Type B pancreatic cell (in vitro differentiated cells): ENCODE data around the gene TMBIM4. TPM values are rescaled to one million over a fixed set of nuclear protein-coding genes. Genes with fewer than 3 reads are reported as not detected.
"Not testable (repeated sequence)": the region's sequence is repeated elsewhere in the genome, so short reads cannot be mapped to it uniquely, and the experiment has no call there.

Experiments
- DNase-seq: peaks from one replicate; pipeline ENCODE4 v3.0.0; 2021; ENCODE audit warnings: mixed read lengths; ENCODE audit not compliant: unreplicated experiment; ENCODE audit errors: extremely low spot score
- H3K27ac Mint-ChIP-seq: 2 replicates; pipeline ENCODE4 v1.8.0; 2021; ENCODE audit warnings: mild to moderate bottlenecking, mixed read lengths
- H3K27me3 Mint-ChIP-seq: 2 replicates; pipeline ENCODE4 v1.8.0; 2021; ENCODE audit warnings: mixed read lengths
- H3K36me3 Mint-ChIP-seq: 2 replicates; pipeline ENCODE4 v1.8.0; 2021; ENCODE audit warnings: mixed read lengths
- H3K4me1 Mint-ChIP-seq: one replicate; pipeline ENCODE4 v1.8.0; 2021; ENCODE audit warnings: mixed read lengths; ENCODE audit not compliant: unreplicated experiment
- H3K4me3 Mint-ChIP-seq: 2 replicates; pipeline ENCODE4 v1.8.0; 2021; ENCODE audit warnings: mild to moderate bottlenecking, mixed read lengths
- H3K9me3 Mint-ChIP-seq: 2 replicates; pipeline ENCODE4 v1.8.0; 2021; ENCODE audit warnings: mixed read lengths
- long read RNA-seq: library from polyadenylated mRNA; unstranded; transcript quantifications from one replicate; pipeline ENCODE4 v2.0.0, GENCODE V29; 2020
- total RNA-seq: library from RNA; stranded (reverse); gene quantifications from 2 replicates; pipeline ENCODE4 v1.2.1, GENCODE V29; 2021; ENCODE audit warnings: low replicate concordance
- TF ChIP-seq, protein P1 (sequence below): fragments of 200-600 bp; sonication (generic); conservative IDR thresholded peaks from 2 replicates; pipeline ENCODE4 v1.5.0; 2021; ENCODE audit warnings: antibody characterized with exemption, mild to moderate bottlenecking

TMBIM4 gene, protein sequence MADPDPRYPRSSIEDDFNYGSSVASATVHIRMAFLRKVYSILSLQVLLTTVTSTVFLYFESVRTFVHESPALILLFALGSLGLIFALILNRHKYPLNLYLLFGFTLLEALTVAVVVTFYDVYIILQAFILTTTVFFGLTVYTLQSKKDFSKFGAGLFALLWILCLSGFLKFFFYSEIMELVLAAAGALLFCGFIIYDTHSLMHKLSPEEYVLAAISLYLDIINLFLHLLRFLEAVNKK
- 37.4 and 43.1 TPM in 2 replicates for total RNA-seq
- long read RNA-seq, transcript TMBIM4-202 (7 exons, 2,952 nt): major isoform, 73 of 79 reads
- long read RNA-seq, partial matches to known transcripts: 1 of 79 reads
- long read RNA-seq, other reads (novel, unspliced or antisense): 5 of 79 reads

DNA sequence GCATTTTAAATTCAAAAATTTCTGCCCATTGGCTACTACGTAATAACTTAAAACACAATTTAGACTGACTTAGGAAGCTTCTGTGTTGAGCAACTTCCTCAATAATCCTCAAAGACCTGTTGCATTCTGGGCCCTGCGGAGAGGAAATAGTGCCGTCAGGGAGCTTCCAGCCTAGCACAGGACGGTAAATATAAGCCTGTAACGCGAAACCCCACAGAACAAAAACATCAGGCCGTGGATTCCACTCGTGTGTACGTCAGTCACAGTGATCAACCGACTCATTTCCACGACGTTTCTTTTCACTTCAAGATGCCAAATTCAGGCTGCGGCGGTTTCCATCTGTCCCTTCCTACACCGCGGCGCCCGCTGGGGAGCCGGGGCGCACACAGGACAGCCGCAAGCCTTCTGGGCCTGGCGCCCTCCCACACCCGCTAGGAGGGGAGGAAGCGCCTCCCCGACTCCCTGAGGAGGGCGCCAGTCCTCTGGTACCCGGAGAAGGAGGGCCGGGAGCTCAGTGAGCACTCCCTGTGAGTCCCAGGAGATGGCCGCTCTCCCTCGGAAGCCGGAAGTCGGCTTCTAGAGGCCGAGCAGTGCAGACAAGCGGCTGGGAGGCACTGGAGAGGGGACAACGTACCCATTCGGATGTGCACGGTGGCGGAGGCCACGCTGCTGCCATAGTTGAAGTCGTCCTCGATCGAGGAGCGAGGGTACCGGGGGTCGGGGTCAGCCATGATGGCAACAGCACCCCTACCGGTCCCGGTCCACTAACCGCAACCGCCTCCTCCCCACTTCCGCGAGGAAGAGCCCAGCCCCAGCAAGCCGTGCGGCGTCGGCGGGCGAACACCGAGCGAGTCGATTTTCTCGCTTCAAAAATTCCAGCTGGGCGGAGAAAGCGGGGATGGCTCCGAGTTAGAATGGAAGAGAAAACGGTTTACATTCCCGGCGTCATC lies at the start of gene TMBIM4:
Gene TMBIM4, minus strand, starts transcription at position 776 of the 950 bp plus-strand sequence. Its CDS starts 45 bp downstream, at position 731.
- H3K36me3 Mint-ChIP-seq: peaks cover 22% of the 10 kb centered on the region
- no peaks in the 10 kb centered on the region for H3K27me3 Mint-ChIP-seq
- H3K9me3 Mint-ChIP-seq: peaks cover 19% of the 10 kb centered on the region
- DNase-seq: peak; percentile 78
- peak within 1 kb of the TSS; percentile 93 for H3K4me3 Mint-ChIP-seq
- TF ChIP-seq, protein P1, sequence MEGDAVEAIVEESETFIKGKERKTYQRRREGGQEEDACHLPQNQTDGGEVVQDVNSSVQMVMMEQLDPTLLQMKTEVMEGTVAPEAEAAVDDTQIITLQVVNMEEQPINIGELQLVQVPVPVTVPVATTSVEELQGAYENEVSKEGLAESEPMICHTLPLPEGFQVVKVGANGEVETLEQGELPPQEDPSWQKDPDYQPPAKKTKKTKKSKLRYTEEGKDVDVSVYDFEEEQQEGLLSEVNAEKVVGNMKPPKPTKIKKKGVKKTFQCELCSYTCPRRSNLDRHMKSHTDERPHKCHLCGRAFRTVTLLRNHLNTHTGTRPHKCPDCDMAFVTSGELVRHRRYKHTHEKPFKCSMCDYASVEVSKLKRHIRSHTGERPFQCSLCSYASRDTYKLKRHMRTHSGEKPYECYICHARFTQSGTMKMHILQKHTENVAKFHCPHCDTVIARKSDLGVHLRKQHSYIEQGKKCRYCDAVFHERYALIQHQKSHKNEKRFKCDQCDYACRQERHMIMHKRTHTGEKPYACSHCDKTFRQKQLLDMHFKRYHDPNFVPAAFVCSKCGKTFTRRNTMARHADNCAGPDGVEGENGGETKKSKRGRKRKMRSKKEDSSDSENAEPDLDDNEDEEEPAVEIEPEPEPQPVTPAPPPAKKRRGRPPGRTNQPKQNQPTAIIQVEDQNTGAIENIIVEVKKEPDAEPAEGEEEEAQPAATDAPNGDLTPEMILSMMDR: peak; percentile 57
- peaks cover 4% of the 10 kb centered on the region for H3K4me1 Mint-ChIP-seq
- H3K27ac Mint-ChIP-seq: peak within 1 kb of the TSS; percentile 96

DNA sequence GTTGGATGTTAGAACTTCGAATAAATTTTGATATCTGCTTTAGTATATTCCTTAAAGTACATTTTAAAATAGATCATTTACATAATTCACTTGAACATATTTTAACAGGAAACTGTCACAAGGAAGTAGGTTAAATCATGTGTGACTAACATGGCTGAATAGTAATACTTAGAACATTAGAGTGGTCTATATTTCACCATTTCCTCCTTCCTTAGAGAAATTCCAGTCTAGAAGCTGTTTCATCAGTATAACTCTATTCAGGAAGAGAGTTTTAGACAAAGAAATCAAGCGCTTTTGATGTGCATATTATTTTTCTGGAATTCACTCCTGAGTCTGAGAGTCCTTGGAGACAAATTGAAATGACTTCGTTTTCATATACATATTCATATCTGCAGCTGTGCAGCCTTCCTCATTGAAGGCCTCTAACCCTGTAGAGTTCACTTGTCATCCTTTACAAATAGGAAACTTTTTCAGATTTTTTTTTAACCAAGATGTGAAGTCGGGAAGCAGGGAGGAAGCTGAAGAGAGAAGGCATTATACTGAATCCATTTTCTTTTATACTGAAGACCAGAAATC lies 47.6 kb upstream of the TMBIM4 start:
- peaks cover 4% of the 10 kb centered on the region for H3K9me3 Mint-ChIP-seq
- no peaks in the 10 kb centered on the region for H3K27me3 Mint-ChIP-seq
- H3K36me3 Mint-ChIP-seq: no peaks in the 10 kb centered on the region
- no peak for DNase-seq
- no peak overlapping the region for H3K4me3 Mint-ChIP-seq
- H3K27ac Mint-ChIP-seq: no peak overlapping the region
- H3K4me1 Mint-ChIP-seq: no peaks in the 10 kb centered on the region
- TF ChIP-seq, protein P1: no peak

DNA sequence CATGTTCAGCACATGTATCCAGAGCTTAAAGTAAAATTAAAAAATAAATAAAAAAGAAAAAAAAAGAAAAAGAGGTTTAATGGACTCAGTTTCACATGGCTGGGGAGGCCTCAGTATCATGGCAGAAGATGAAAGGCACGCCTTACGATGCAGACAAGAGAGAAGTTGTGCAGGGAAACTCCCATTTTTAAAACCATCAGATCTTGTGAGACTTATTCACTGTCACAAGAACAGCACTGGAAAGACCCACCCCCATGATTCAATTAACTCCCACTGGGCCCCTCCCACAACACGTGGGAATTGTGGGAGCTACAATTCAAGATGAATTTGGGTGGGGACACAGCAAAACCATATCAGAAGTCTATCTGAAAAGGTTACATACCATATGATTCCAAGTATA lies 43.2 kb upstream of the TMBIM4 start:
- not testable (repeated sequence) for H3K4me1 Mint-ChIP-seq, H3K9me3 Mint-ChIP-seq, DNase-seq, H3K27ac Mint-ChIP-seq, H3K36me3 Mint-ChIP-seq, H3K4me3 Mint-ChIP-seq, H3K27me3 Mint-ChIP-seq

DNA sequence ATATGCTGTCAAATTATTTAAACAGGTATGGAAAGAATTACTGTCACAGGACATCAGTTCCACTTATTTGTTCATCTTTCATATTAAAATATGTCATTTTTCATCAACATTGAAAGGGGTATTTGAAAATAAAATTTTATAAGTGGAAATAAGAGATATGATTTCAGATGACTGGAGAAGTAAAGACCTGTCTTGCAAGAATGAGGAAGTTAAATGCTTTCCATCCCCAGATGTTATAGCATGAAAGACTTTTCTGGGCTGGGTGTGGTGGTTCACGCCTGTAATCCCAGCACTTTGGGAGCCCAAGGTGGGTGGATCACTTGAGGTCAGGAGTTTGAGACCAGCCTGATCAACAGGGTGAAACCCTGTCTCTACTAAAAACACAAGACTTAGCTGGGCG lies 41.8 kb upstream of the TMBIM4 start:
- not testable (repeated sequence) for H3K4me3 Mint-ChIP-seq, H3K4me1 Mint-ChIP-seq, H3K36me3 Mint-ChIP-seq, H3K9me3 Mint-ChIP-seq, H3K27ac Mint-ChIP-seq, DNase-seq
- peaks cover 16% of the 10 kb centered on the region for H3K27me3 Mint-ChIP-seq

DNA sequence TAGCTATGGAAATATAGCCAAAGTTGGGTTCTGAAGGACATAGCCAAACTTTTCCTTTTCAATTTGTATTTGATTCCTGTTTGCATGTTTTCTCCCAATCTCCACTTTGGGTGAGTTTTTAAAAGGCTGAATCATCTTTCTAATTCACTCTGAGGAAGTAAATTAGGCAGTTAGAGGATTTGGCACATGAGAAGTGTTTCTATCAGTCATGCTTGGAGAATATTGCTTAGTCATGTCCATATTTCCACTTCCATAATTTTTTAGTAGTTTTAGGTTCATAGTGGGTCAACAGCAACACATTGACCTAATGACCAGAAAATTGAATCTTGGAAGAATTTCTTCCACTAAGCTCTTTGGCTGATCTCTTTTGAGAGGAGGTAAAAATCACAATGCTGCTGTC lies 41.0 kb upstream of the TMBIM4 start:
- no peak overlapping the region for H3K27ac Mint-ChIP-seq
- H3K36me3 Mint-ChIP-seq: no peaks in the 10 kb centered on the region
- no peaks in the 10 kb centered on the region for H3K4me1 Mint-ChIP-seq
- peaks cover 22% of the 10 kb centered on the region for H3K27me3 Mint-ChIP-seq
- H3K4me3 Mint-ChIP-seq: no peak overlapping the region
- TF ChIP-seq, protein P1: no peak
- H3K9me3 Mint-ChIP-seq: peaks cover 4% of the 10 kb centered on the region
- DNase-seq: no peak

DNA sequence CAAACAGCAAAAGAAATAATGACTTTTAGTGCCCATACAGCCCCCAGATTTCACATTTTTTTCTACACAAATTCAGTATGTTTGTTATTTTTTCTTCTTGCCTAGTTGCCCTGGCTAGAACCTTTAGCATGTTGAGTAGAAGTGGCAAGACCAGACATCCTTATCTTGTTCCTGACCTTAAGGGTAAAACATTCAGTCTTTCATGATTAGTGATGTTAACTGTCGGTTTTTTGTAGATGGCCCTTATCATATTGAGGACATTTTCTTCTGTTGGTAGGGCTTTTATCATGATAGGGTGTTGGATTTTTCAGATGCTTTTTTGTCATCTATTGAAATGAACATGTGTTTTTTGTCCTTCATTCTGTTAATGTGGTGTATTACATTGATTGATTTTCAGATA lies 36.3 kb upstream of the TMBIM4 start:
- Mint-ChIP-seq H3K9me3 (peaks cover 2% of the 10 kb centered on the region), H3K27ac (no peak overlapping the region), H3K27me3 (peaks cover 28% of the 10 kb centered on the region), H3K4me3 (no peak overlapping the region), H3K36me3 (no peaks in the 10 kb centered on the region), H3K4me1 (no peaks in the 10 kb centered on the region)
- DNase-seq: no peak
- TF ChIP-seq, protein P1: no peak
